ENCODE measurements around the gene GPALPP1. TPM values are rescaled to one million over a fixed set of nuclear protein-coding genes. Genes with fewer than 3 reads are reported as not detected.
"Not testable (repeated sequence)": the region's sequence is repeated elsewhere in the genome, so short reads cannot be mapped to it uniquely, and the experiment has no call there.

The GPALPP1 gene
- total RNA-seq: 10 to 100 TPM; 25.8 to 36.4 TPM
- polyA plus RNA-seq (2013, experiment 1 of 2): 28.6 TPM
- polyA plus RNA-seq (2013, experiment 2 of 2): 29.2 TPM
- long read RNA-seq, experiment 1, partial matches to known transcripts: 2 of 9 reads
- long read RNA-seq, experiment 1, other reads (novel, unspliced or antisense): 5 of 9 reads
- long read RNA-seq, experiment 2, transcript GPALPP1-203 (8 exons, 1,393 nt): major isoform, 5 of 18 reads
- long read RNA-seq, experiment 2, partial matches to known transcripts: 10 of 18 reads
- long read RNA-seq, experiment 2, other reads (novel, unspliced or antisense): 3 of 18 reads
- long read RNA-seq, experiment 3, transcript GPALPP1-203 (8 exons, 1,393 nt): major isoform, 20 of 53 reads
- long read RNA-seq, experiment 3, partial matches to known transcripts: 21 of 53 reads
- long read RNA-seq, experiment 3, other reads (novel, unspliced or antisense): 11 of 53 reads
- long read RNA-seq, experiment 4, transcript GPALPP1-203 (8 exons, 1,393 nt): major isoform, 17 of 37 reads
- long read RNA-seq, experiment 4, partial matches to known transcripts: 14 of 37 reads
- long read RNA-seq, experiment 4, other reads (novel, unspliced or antisense): 6 of 37 reads

- Mint-ChIP-seq H3K27ac (peak within 1 kb of the TSS; percentile 100), H3K9me3 (no peaks in the 10 kb centered on the region), H3K4me3 (peak within 1 kb of the TSS; percentile 99), H3K4me1 (peaks cover 13% of the 10 kb centered on the region), H3K36me3 (ENCODE audit: low read depth) (peaks cover 7% of the 10 kb centered on the region), H3K27me3 (ENCODE audit: insufficient read depth) (no peaks in the 10 kb centered on the region)
- TF ChIP-seq, protein P1, sequence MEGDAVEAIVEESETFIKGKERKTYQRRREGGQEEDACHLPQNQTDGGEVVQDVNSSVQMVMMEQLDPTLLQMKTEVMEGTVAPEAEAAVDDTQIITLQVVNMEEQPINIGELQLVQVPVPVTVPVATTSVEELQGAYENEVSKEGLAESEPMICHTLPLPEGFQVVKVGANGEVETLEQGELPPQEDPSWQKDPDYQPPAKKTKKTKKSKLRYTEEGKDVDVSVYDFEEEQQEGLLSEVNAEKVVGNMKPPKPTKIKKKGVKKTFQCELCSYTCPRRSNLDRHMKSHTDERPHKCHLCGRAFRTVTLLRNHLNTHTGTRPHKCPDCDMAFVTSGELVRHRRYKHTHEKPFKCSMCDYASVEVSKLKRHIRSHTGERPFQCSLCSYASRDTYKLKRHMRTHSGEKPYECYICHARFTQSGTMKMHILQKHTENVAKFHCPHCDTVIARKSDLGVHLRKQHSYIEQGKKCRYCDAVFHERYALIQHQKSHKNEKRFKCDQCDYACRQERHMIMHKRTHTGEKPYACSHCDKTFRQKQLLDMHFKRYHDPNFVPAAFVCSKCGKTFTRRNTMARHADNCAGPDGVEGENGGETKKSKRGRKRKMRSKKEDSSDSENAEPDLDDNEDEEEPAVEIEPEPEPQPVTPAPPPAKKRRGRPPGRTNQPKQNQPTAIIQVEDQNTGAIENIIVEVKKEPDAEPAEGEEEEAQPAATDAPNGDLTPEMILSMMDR (conservative IDR thresholded peaks at IDR 0.05): peak; percentile 49
- peak within 1 kb of the TSS; percentile 87 for H3K27ac ChIP-seq (ENCODE audit: low read depth, low read length)
- peak within 1 kb of the TSS; percentile 83 for H3K4me3 ChIP-seq (ENCODE audit: low read length)
- DNase-seq: peak; percentile 97
- no peaks in the 10 kb centered on the region for H3K27me3 ChIP-seq (ENCODE audit: control insufficient read depth, insufficient read depth, low read length, poor library complexity, severe bottlenecking)
- H3K9ac ChIP-seq (ENCODE audit: extremely low read depth, low read length, poor library complexity, severe bottlenecking): peak within 1 kb of the TSS; percentile 83
- peaks cover 16% of the 10 kb centered on the region for H3K36me3 ChIP-seq (ENCODE audit: control insufficient read depth, insufficient read depth, low read length)
- WGBS, 2 experiments (ENCODE audit: insufficient coverage in 1 of 2, insufficient read length in 1 of 2): 0 to 1% methylated on average over 27 to 66 of the region's 66 CpGs
- peaks cover 5% of the 10 kb centered on the region for H3K4me1 ChIP-seq (ENCODE audit: control insufficient read depth, insufficient read depth, low read length)
- H3K9me3 ChIP-seq (ENCODE audit: control insufficient read depth, low read length): no peaks in the 10 kb centered on the region
Measured at GRCh38 chr13:44989071-44989889, at the start of gene GPALPP1, which contains the start of gene NUFIP1. Gene GPALPP1 (plus strand): TSS chr13:44989538. CDS start chr13:44989655, 117 bp downstream. Gene NUFIP1 (minus strand): TSS chr13:44989471. CDS start chr13:44989436, 35 bp downstream.

DNA sequence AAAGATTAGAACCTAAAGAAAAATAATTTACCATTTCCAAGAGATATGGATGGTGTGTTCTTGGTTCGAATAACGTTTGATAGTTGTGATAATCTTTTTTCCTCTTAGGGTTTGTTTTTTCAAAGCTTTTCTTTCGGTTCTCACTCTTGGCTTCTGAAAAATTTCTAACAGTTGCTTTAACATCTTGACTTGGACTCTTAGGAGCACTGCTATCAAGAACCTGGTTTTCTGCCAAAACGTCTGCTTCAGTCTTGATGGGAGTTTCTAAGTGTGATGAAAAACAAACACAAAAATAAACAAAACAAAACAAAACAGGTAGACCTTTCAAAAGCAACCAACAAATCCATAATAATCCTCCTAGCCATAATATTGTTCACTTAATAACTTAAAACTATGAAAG, 45.9 kb upstream of the GPALPP1 start:
- peaks cover 31% of the 10 kb centered on the region for H3K36me3 Mint-ChIP-seq (ENCODE audit: low read depth)
- not testable (repeated sequence) for H3K27me3 ChIP-seq (ENCODE audit: control insufficient read depth, insufficient read depth, low read length, poor library complexity, severe bottlenecking); H3K4me3 Mint-ChIP-seq; H3K9me3 Mint-ChIP-seq; H3K4me3 ChIP-seq (ENCODE audit: low read length); H3K27me3 Mint-ChIP-seq (ENCODE audit: insufficient read depth); H3K9ac ChIP-seq (ENCODE audit: extremely low read depth, low read length, poor library complexity, severe bottlenecking); DNase-seq; H3K4me1 ChIP-seq (ENCODE audit: control insufficient read depth, insufficient read depth, low read length); H3K4me1 Mint-ChIP-seq; H3K27ac Mint-ChIP-seq; H3K9me3 ChIP-seq (ENCODE audit: control insufficient read depth, low read length); H3K27ac ChIP-seq (ENCODE audit: low read depth, low read length)
- WGBS, 2 experiments (ENCODE audit: insufficient coverage in 1 of 2, insufficient read length in 1 of 2): 86 to 87% methylated on average over 1 to 4 of the region's 4 CpGs
- peaks cover 28% of the 10 kb centered on the region for H3K36me3 ChIP-seq (ENCODE audit: control insufficient read depth, insufficient read depth, low read length)

- no peak for DNase-seq
- Mint-ChIP-seq H3K4me1 (no peaks in the 10 kb centered on the region), H3K27ac (no peak overlapping the region), H3K27me3 (ENCODE audit: insufficient read depth) (no peaks in the 10 kb centered on the region), H3K9me3 (no peaks in the 10 kb centered on the region), H3K36me3 (ENCODE audit: low read depth) (peaks cover 24% of the 10 kb centered on the region), H3K4me3 (no peak overlapping the region)
- H3K27ac ChIP-seq (ENCODE audit: low read depth, low read length): no peak overlapping the region
- H3K4me1 ChIP-seq (ENCODE audit: control insufficient read depth, insufficient read depth, low read length): no peaks in the 10 kb centered on the region
- peaks cover 4% of the 10 kb centered on the region for H3K9me3 ChIP-seq (ENCODE audit: control insufficient read depth, low read length)
- H3K27me3 ChIP-seq (ENCODE audit: control insufficient read depth, insufficient read depth, low read length, poor library complexity, severe bottlenecking): no peaks in the 10 kb centered on the region
- H3K4me3 ChIP-seq (ENCODE audit: low read length): no peak overlapping the region
- TF ChIP-seq, protein P1 (conservative IDR thresholded peaks at IDR 0.05): no peak
- no peak overlapping the region for H3K9ac ChIP-seq (ENCODE audit: extremely low read depth, low read length, poor library complexity, severe bottlenecking)
- peaks cover 12% of the 10 kb centered on the region for H3K36me3 ChIP-seq (ENCODE audit: control insufficient read depth, insufficient read depth, low read length)
Measured at GRCh38 chr13:44951184-44951583, 38.2 kb upstream of the GPALPP1 start.

Data from endodermal cell (in vitro differentiated cells).